MG63 (cell line): ENCODE data around the gene FITM1. TPM values are rescaled to one million over a fixed set of nuclear protein-coding genes. Genes with fewer than 3 reads are reported as not detected.
A peak's percentile ranks its signal among the peaks of the same experiment; 100 is the strongest.

ENCODE experiments used
- DNase-seq: peaks from one replicate; pipeline ENCODE4 v3.0.0-alpha.2; 2020
- H3K27me3 ChIP-seq: fragments of 250-450 bp; sonication (Bioruptor Pico); 2 replicates; pipeline ENCODE4 v1.5.1; 2020; ENCODE audit warnings: mild to moderate bottlenecking, moderate library complexity
- H3K36me3 ChIP-seq: fragments of 250-450 bp; sonication (Bioruptor Pico); 2 replicates; pipeline ENCODE4 v1.5.1; 2020; ENCODE audit warnings: mild to moderate bottlenecking, moderate library complexity
- H3K4me3 ChIP-seq: fragments of 250-450 bp; sonication (Bioruptor Pico); 2 replicates; pipeline ENCODE4 v1.5.1; 2020; ENCODE audit warnings: mild to moderate bottlenecking, moderate library complexity
- H3K9me3 ChIP-seq: fragments of 250-450 bp; sonication (Bioruptor Pico); 2 replicates; pipeline ENCODE4 v1.5.1; 2020; ENCODE audit warnings: mild to moderate bottlenecking, moderate library complexity
- total RNA-seq: library from RNA; depleted of rRNA; stranded (reverse); fragments of >200 nt; shearing (Covaris generic); gene quantifications from 2 replicates; pipeline ENCODE4 v1.2.3, GENCODE V29; 2014; ENCODE audit warnings: low replicate concordance

Gene FITM1
- total RNA-seq, 1 experiment from 2014 or later: 0.79 TPM

DNA sequence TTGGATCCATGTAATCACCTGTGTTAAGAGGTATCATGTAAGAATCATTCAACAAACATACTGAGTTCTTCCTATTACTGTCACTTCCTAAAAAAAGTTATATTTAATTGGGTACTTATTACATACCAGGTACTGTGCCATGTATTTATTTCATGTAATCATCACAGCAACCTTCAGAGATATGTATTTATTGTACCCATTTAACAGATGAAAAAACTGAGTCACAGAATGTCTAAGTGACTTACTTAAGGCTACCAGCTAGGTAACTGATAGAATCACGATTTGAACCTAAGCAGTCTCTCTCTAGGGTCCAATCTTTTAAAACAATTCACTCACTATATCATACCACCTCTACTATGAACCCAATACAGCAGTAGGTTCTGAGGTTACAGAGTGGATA lies 14.0 kb downstream of the FITM1 start:
- no peaks in the 10 kb centered on the region for H3K27me3 ChIP-seq
- no peaks in the 10 kb centered on the region for H3K9me3 ChIP-seq
- DNase-seq: no peak
- peaks cover 27% of the 10 kb centered on the region for H3K36me3 ChIP-seq
- no peak overlapping the region for H3K4me3 ChIP-seq

GRCh38 chr14:24145219-24145618 lies 14.8 kb downstream of the FITM1 start:
- no peak overlapping the region; the same call in 1 of the 2 replicates for H3K4me3 ChIP-seq
- no peaks in the 10 kb centered on the region for H3K27me3 ChIP-seq
- no peaks in the 10 kb centered on the region for H3K9me3 ChIP-seq
- no peak for DNase-seq
- peaks cover 29% of the 10 kb centered on the region for H3K36me3 ChIP-seq

- H3K9me3 ChIP-seq: no peaks in the 10 kb centered on the region
- H3K4me3 ChIP-seq: peak overlapping the region; percentile 94
- H3K27me3 ChIP-seq: no peaks in the 10 kb centered on the region
- H3K36me3 ChIP-seq: peaks cover 32% of the 10 kb centered on the region
- no peak for DNase-seq
Measured at GRCh38 chr14:24145690-24146452, 15.4 kb downstream of the FITM1 start.

DNA sequence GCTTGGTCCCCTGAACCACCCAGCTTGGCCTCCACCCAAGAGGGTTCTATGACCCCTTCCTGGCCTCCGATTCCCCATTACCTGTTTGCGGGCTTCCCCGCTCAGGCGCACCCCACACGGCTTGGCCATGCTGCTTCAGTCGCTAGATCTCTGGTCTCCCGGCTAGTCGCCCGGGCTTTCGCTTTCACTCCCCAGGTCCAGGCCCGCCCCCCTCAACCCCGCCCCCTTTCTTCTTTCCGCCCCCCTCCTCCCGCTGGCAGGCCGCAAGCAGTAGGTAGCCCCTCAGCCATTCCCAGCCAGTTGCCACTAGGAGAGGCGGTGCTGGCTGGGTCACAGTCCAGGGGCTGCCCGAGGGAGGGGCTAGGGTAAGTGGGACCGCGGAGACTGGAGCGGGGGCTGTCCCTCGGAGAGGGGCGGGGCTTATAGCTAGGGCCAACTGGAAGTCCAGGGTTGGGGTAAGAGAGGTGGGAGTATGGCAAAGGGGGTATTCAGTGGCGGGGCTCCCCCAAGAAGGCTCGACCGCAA lies 16.1 kb downstream of the FITM1 start, which contains the start of gene PSME2:
Gene PSME2 (minus strand): TSS at position 158 of the 525 bp plus-strand sequence. CDS start 29 bp downstream, at position 129.
- peak; percentile 97 for DNase-seq
- H3K4me3 ChIP-seq: peak within 1 kb of the TSS; percentile 94
- H3K36me3 ChIP-seq: peaks cover 35% of the 10 kb centered on the region
- no peaks in the 10 kb centered on the region for H3K9me3 ChIP-seq
- H3K27me3 ChIP-seq: no peaks in the 10 kb centered on the region

DNA sequence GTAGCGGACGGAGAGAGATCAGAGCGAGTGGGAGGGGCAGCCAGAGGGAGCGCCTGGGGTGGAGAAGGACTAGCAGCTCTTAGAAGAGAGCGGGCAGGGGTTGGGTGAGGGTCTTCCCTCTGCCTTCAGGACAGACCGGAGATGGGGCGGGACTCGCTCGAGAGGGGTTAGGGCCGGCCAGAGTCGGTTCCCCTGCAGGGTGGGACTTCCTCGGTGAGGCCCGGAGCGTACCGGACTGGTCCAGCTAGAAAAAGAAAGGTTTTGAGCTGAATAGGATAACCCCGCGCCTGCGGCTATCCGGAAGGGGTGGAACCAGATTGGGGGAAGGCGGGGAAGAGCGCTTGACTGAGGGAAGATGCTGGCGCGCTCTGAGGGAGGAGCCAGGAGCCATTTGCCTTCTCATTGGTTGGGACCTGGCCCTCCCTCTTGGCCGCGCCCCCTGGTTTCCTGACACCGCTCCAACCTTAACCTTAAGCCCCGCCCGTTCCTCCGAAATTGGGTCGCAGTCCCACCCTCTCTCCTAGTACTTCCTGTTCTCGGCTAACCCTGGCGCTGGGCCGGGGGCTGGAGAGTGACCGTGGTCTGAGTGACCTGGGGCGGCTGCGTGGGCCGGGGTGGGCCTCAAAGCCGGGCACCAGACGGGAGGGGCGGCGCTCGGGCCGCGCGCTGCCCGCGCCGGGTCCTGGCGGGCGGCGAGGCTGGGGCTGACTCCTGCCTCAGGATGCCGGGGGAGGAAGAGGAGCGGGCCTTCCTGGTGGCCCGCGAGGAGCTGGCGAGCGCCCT lies 16.7 kb downstream of the FITM1 start, which contains the start of gene RNF31:
Gene RNF31 (plus strand): TSS at position 521 of the 783 bp plus-strand sequence. CDS start 201 bp downstream, at position 722.
- H3K36me3 ChIP-seq: peaks cover 35% of the 10 kb centered on the region
- peak; percentile 94 for DNase-seq

GRCh38 chr14:24147761-24148428 lies 17.4 kb downstream of the FITM1 start:
- H3K4me3 ChIP-seq: peak overlapping the region; percentile 94
- no peaks in the 10 kb centered on the region for H3K27me3 ChIP-seq
- no peaks in the 10 kb centered on the region for H3K9me3 ChIP-seq
- no peak for DNase-seq
- H3K36me3 ChIP-seq: peaks cover 32% of the 10 kb centered on the region

More for the DNA sequence above, 16.7 kb downstream of the FITM1 start, which contains the start of gene RNF31:
- no peaks in the 10 kb centered on the region for H3K9me3 ChIP-seq
- H3K27me3 ChIP-seq: no peaks in the 10 kb centered on the region
- H3K4me3 ChIP-seq: peak within 1 kb of the TSS; percentile 94

DNA sequence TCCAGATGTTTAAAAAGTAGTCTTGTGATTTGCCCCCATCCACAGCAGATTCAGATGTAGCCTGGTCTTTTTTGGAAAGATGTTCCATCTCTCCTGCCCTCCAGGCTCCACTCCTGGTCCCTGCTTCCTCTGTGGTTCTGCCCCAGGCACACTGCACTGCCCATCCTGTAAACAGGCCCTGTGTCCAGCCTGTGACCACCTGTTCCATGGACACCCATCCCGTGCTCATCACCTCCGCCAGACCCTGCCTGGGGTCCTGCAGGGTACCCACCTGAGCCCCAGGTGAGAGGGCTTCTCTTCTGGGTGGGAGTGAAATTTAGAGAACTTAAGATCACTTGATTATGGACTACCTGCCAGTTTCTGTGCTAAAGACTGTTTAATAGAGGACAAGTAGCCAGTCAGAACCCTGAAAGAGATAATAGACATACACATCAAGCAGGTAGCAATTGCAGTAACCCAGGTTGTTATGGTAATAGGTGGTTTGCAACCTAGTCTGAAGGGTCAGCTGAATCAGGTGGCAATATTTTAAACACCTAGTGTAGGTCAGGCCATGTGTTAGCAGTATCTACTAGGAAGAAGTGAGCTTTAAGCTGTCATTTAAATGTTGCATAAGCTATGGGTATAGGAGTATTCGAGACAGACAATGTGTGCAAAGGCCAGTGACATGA lies 19.0 kb downstream of the FITM1 start:
- Histone ChIP-seq H3K9me3 (no peaks in the 10 kb centered on the region), H3K4me3 (no peak overlapping the region), H3K27me3 (no peaks in the 10 kb centered on the region), H3K36me3 (peaks cover 27% of the 10 kb centered on the region)
- DNase-seq: no peak

DNA sequence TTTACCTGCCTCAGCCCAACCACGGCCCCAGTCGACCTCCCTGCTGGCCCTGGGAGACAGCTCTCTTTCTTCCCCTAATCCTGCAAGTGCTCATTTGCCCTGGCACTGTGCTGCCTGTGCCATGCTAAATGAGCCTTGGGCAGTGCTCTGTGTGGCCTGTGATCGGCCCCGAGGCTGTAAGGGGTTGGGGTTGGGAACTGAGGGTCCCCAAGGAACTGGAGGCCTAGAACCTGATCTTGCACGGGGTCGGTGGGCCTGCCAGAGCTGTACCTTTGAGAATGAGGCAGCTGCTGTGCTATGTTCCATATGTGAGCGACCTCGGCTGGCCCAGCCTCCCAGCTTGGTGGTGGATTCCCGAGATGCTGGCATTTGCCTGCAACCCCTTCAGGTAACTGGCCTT lies 19.6 kb downstream of the FITM1 start:
- Histone ChIP-seq H3K4me3 (no peak overlapping the region), H3K36me3 (peaks cover 25% of the 10 kb centered on the region), H3K9me3 (no peaks in the 10 kb centered on the region), H3K27me3 (no peaks in the 10 kb centered on the region)
- DNase-seq: no peak

GRCh38 chr14:24150567-24150966 lies 20.1 kb downstream of the FITM1 start:
- Histone ChIP-seq H3K27me3 (no peaks in the 10 kb centered on the region), H3K4me3 (no peak overlapping the region), H3K9me3 (no peaks in the 10 kb centered on the region), H3K36me3 (peaks cover 29% of the 10 kb centered on the region)
- DNase-seq: no peak

GRCh38 chr14:24150993-24151392 lies 20.5 kb downstream of the FITM1 start:
- Histone ChIP-seq H3K9me3 (no peaks in the 10 kb centered on the region), H3K36me3 (peaks cover 31% of the 10 kb centered on the region), H3K4me3 (no peak overlapping the region), H3K27me3 (no peaks in the 10 kb centered on the region)
- no peak for DNase-seq

- H3K27me3 ChIP-seq: no peaks in the 10 kb centered on the region
Measured at GRCh38 chr14:24151404-24152080, 21.1 kb downstream of the FITM1 start.

DNA sequence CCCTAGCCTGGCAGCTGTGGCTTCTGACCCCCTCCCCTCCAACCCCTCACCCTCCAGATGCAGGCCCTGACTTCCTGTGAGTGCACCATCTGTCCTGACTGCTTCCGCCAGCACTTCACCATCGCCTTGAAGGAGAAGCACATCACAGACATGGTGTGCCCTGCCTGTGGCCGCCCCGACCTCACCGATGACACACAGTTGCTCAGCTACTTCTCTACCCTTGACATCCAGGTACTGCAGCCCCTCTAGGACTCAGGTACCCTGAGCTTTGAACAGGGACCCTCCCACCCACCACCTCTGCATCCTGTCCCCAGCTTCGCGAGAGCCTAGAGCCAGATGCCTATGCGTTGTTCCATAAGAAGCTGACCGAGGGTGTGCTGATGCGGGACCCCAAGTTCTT lies 24.6 kb downstream of the FITM1 start:
- H3K36me3 ChIP-seq: peaks cover 20% of the 10 kb centered on the region
- no peak for DNase-seq
- no peaks in the 10 kb centered on the region for H3K27me3 ChIP-seq
- H3K9me3 ChIP-seq: no peaks in the 10 kb centered on the region
- no peak overlapping the region for H3K4me3 ChIP-seq

More at GRCh38 chr14:24151404-24152080, 21.1 kb downstream of the FITM1 start:
- no peaks in the 10 kb centered on the region for H3K9me3 ChIP-seq
- H3K4me3 ChIP-seq: no peak overlapping the region
- H3K36me3 ChIP-seq: peaks cover 31% of the 10 kb centered on the region
- no peak for DNase-seq

- H3K4me3 ChIP-seq: no peak overlapping the region
- no peaks in the 10 kb centered on the region for H3K9me3 ChIP-seq
- H3K36me3 ChIP-seq: peaks cover 23% of the 10 kb centered on the region
- H3K27me3 ChIP-seq: no peaks in the 10 kb centered on the region
- no peak for DNase-seq
Measured at GRCh38 chr14:24156840-24157239, 26.4 kb downstream of the FITM1 start.

GRCh38 chr14:24157331-24157730 lies 26.9 kb downstream of the FITM1 start:
- no peak overlapping the region for H3K4me3 ChIP-seq
- no peak for DNase-seq
- H3K36me3 ChIP-seq: peaks cover 28% of the 10 kb centered on the region
- H3K9me3 ChIP-seq: no peaks in the 10 kb centered on the region
- H3K27me3 ChIP-seq: no peaks in the 10 kb centered on the region

DNA sequence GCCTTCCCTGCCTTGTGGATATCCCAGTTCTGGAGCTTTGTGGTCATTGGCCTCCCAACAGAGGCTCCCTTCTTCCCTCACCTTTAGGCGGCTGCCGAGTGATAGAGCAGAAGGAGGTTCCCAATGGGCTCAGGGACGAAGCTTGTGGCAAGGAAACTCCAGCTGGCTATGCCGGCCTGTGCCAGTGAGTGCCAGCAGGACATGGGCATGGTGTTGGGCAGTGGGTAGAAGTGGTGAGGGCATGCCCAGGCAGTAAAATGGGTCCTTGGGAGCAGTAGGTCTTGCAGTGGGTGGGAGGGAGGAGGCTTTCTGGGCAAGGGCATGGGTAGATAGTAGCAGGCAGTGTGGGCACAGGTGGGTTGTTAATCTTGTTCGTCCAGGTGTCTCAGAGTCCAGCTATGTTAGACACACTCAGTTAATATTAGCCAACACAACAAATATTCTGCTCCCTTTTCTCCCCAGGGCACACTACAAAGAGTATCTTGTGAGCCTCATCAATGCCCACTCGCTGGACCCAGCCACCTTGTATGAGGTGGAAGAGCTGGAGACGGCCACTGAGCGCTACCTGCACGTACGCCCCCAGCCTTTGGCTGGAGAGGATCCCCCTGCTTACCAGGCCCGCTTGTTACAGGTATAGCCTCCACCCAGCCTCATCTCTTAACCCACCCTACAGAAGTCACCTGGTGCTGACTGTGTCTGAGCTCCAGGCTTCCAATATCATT lies 29.5 kb downstream of the FITM1 start:
- H3K27me3 ChIP-seq: no peaks in the 10 kb centered on the region
- peaks cover 37% of the 10 kb centered on the region for H3K36me3 ChIP-seq
- H3K4me3 ChIP-seq: no peak overlapping the region
- no peaks in the 10 kb centered on the region for H3K9me3 ChIP-seq
- DNase-seq: no peak
